OCI-LY1 (cell line): ENCODE measurements around the gene ZNF611.

Experiments used
- CTCF ChIP-seq: fragments of 200-600 bp; sonication (generic), shearing (Covaris generic); IDR thresholded peaks from 2 replicates; pipeline ENCODE4 v1.5.1; 2017; ENCODE audit warnings: mild to moderate bottlenecking, antibody characterized with exemption, low read length, moderate library complexity, mixed read lengths
- EZH2 ChIP-seq: fragments of 200-600 bp; sonication (generic), shearing (Covaris generic); IDR thresholded peaks from 2 replicates; pipeline ENCODE4 v1.8.0; 2017; ENCODE audit warnings: borderline replicate concordance, mixed run types, mild to moderate bottlenecking, antibody characterized with exemption, low read length, moderate library complexity, mixed read lengths

- TF ChIP-seq CTCF (no peak), EZH2 (no peak)
Measured at GRCh38 chr19:52694921-52695320, 39.9 kb downstream of the ZNF611 start.
